RPMI7951 (cell line): ENCODE data around the gene ETFDH. TPM values are rescaled to one million over a fixed set of nuclear protein-coding genes. Genes with fewer than 3 reads are reported as not detected.
"Not testable (repeated sequence)": the region's sequence is repeated elsewhere in the genome, so short reads cannot be mapped to it uniquely, and the experiment has no call there.

Experiments used
- DNase-seq: peaks from one replicate; pipeline ENCODE4 v3.0.0-alpha.2; 2012; ENCODE audit warnings: low read depth
- total RNA-seq: library from RNA; depleted of rRNA; stranded (reverse); fragments of >200 nt; shearing (Covaris generic); gene quantifications from 2 replicates; pipeline ENCODE4 v1.2.3, GENCODE V29; 2014

The ETFDH gene
- total RNA-seq, 1 experiment from 2014 or later: 17.2 TPM

GRCh38 chr4:158678767-158679166 is 6.7 kb downstream of the ETFDH start:
- no peak for DNase-seq

DNA sequence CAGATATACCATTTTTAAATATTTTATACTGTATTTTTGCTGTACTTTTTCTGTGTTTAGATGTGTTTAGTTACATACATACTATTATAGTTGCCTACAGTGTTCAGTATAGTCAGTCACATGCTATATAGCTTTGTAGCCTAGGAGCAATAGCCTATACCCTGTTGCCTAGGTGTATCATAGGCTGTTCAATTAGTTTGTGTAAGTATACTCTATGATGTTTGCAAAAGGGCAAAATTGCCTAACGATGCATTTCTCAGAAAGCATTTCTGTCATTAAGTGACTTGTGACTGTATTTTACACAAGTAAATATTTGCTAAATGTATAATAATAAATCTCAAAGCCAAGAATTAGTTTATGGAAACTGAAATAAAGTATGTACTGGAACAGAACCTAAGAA is 9.5 kb downstream of the ETFDH start:
- no peak for DNase-seq

GRCh38 chr4:158682066-158682465 is 10.0 kb downstream of the ETFDH start:
- DNase-seq: no peak

DNA sequence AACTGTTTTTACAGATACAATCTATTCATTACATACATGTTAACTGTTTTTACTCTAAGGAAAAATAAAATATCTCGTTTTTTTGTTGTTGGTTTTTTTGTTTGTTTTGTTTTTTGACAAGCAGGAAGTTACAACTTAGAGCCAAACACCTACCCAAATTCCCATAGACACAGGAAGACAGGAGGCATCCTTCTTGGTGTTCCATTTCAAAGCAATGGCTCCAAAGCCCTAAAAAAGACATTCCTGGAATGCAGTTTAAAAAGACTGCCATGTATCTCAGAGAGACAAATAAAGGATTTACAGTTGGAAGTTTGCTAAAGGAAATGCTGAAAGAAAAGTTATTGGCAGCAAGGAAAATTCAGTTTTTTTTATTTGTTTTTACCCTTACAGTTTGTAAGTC is 16.7 kb downstream of the ETFDH start:
- no peak for DNase-seq

GRCh38 chr4:158704274-158704673 is 32.2 kb downstream of the ETFDH start:
- no peak for DNase-seq

DNA sequence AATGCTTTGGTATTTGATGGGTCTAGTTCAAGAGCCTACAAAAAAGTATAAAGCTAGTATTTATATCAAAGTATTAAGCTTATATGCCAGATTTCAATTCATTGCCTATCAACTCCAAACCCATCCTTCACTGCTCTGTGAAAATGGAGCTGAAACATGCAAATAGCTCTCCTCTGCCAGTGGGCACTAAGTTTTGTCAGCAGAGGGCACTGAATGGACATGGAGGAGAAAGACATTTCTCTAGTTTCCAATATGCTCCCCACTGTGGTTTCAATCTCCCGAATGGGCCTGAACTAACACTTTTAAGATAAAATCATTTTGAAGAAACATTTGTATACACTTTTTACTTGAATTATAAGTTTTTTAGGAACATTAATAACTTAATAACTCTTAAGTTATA is 38.7 kb downstream of the ETFDH start:
- DNase-seq: peak; percentile 15

- DNase-seq: not testable (repeated sequence)
Measured at GRCh38 chr4:158712622-158713021, 40.5 kb downstream of the ETFDH start.

- no peak for DNase-seq
Measured at GRCh38 chr4:158714937-158715336, 42.8 kb downstream of the ETFDH start.

DNA sequence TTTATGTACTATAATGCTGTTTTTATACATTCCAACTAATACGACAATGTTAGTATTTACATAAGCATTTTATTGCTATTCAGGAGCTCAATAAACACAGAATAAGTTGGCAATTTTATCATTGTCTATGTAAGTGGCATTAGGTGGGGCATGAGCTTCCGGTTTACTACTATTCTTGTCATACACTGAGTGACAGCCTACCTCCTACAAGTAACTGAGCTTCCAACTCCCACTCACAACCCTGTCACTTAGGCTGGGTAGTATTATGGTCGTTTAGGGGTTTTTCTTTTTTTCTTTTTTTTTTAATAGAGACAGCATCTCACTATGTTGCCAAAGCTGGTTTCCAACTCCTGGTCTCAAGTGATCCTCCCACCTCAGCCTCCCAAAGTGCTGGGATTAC is 43.7 kb downstream of the ETFDH start:
- DNase-seq: no peak

- DNase-seq: no peak
Measured at GRCh38 chr4:158721680-158722079, 49.6 kb downstream of the ETFDH start.

- DNase-seq: peak; percentile 31
Measured at GRCh38 chr4:158722291-158722916, 50.3 kb downstream of the ETFDH start.

- DNase-seq: peak; percentile 81
Measured at GRCh38 chr4:158722917-158723793, 51.1 kb downstream of the ETFDH start, which contains the start of gene PPID. TSS of gene PPID (minus strand) at chr4:158723396. CDS start at chr4:158723288, 108 bp downstream.

- DNase-seq: no peak
Measured at GRCh38 chr4:158724637-158725036, 52.5 kb downstream of the ETFDH start.

GRCh38 chr4:158726633-158727032 is 54.5 kb downstream of the ETFDH start:
- DNase-seq: no peak

- DNase-seq: no peak
Measured at GRCh38 chr4:158728236-158728635, 56.1 kb downstream of the ETFDH start.

DNA sequence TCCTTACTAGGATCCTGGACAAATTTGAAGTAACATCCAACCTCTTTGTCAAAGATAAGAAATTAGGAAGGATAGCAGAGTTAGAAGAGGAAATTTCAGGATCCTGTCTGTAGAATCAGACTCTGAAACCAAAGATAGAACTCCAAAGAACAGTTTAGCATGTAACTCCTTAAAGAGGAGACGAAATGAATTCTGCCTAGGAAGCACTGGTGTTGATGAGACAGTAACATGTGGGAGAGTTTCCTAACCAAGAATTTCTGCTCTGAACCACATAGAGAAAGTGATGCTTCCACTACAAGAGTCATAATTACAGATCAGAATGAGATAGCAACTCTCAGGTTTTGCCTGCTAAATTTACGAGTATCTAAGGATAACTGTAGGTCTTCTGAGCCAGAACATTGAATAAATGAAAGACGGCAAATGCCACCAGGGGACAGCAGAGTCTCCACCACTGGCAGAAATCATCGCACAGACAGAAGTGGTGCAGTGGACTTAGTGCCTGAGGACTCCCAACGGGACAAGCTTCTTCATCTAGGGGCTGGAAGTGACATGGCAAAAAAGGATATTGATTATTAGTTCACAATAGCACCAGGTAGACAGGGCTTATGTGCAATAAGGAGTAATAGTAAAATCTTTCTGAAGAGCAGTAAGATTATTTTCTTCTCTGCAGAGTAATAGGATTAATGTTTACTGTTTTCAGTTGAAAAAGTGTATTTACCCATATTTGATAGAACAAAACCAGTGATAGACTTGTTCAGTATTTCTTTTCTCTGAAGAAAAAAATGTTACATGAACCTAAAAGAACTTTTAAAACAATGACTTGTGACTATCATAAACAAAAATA is 57.8 kb downstream of the ETFDH start:
- peak; percentile 54 for DNase-seq

GRCh38 chr4:158738866-158739265 is 66.8 kb downstream of the ETFDH start:
- no peak for DNase-seq

DNA sequence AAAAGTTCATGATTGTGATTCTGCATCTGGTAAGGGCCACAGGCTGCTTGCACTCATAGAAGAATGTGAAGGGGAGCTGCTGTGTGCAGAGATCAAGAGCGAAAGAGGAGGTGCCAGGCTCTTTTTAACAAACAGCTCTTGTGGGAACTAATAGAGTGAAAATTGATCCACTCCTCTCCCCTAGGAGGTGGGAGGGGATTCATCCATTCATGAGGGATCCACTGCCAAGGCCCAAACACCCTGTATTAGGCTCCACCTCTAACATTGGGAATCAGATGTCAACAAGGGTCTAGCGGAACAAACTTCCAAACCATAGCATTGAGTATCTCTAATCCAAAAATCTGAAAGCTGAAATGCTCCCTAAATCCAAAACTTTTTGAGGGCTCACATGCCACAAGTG is 67.5 kb downstream of the ETFDH start:
- DNase-seq: no peak

DNA sequence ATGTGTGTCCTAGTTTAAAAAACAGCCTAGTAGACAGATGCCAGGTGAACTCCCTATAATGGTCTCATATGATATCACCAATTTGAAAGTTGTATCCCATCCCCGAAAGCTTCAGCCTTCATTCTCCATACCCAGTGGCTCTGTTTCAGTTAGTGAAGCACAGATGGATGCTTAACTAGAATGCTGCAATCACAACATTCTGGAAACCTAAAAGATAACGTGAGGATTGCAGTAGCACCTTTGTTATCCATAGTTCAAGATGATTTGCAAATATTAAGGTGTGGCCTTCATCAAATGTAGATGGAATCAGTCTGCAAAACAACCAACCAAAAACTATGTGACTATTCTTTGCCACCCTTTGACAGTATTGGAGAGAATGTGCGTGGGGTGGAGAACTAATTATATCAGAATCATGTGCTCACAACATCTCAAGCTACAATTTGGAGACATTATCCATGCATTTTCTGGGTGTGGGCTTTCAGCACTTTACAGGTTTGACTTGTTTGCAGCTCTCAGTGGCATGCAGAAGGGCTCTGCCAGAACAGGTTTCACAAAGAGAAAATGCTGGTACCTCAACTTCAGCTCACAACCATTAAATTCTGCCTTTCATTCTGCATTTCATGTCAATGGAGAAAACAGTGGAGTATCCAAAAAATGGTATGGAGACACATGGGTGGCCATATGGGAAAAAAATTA is 69.4 kb downstream of the ETFDH start:
- no peak for DNase-seq

DNA sequence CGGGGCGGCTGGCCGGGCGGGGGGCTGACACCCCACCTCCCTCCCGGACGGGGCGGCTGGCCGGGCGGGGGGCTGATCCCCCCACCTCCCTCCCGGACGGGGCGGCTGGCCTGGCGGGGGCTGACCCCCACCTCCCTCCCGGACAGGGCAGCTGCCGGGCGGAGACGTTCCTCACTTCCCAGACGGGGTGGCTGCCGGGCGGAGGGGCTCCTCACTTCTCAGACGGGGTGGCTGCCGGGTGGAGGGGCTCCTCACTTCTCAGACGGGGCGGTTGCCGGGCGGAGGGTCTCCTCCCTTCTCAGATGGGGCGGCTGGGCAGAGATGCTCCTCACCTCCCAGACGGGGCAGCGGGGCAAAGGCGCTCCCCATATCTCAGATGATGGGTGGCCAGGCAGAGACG is 74.4 kb downstream of the ETFDH start:
- not testable (repeated sequence) for DNase-seq

DNA sequence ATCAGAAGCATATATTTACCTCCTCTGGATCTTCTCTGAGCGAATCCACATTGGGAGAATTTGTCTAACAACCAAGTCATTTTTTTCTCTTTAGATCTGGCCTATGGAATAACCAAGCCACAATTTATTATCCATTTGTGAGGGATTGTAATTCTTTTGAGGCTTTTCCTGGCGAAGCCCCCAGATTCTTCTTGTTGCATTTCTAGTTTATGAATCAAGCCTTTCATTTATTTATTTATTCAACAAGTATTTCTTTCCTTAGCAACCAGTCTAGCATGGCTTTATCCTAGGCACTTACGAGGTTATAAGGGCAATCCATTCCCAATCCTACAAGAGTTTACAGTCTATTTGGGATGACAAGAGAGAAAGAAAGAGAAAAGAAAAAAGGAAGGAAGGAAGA is 78.3 kb downstream of the ETFDH start:
- peak; percentile 9 for DNase-seq
